ENCODE results near the gene KPTN.

Gene KPTN

GRCh38 chr19:47509170-47509847 is 25.3 kb upstream of the KPTN start:
- no peak for DNase-seq (ENCODE audit: low spot score)

GRCh38 chr19:47508721-47509120 is 24.7 kb upstream of the KPTN start:
- no peak for DNase-seq (ENCODE audit: low spot score)

- DNase-seq (ENCODE audit: low spot score): no peak
Observed at GRCh38 chr19:47507924-47508553, 24.0 kb upstream of the KPTN start.

GRCh38 chr19:47507012-47507411 is 23.0 kb upstream of the KPTN start:
- DNase-seq (ENCODE audit: low spot score): no peak

GRCh38 chr19:47506459-47506858 is 22.4 kb upstream of the KPTN start:
- no peak for DNase-seq (ENCODE audit: low spot score)

GRCh38 chr19:47505506-47505905 is 21.5 kb upstream of the KPTN start:
- no peak for DNase-seq (ENCODE audit: low spot score)

- DNase-seq (ENCODE audit: low spot score): no peak
Observed at GRCh38 chr19:47503826-47504150, 19.8 kb upstream of the KPTN start.

GRCh38 chr19:47503130-47503825 is 19.3 kb upstream of the KPTN start:
- DNase-seq (ENCODE audit: low spot score): no peak

- no peak for DNase-seq (ENCODE audit: low spot score)
Observed at GRCh38 chr19:47499863-47500830, 16.1 kb upstream of the KPTN start.

GRCh38 chr19:47499371-47499770 is 15.4 kb upstream of the KPTN start:
- no peak for DNase-seq (ENCODE audit: low spot score)

GRCh38 chr19:47498561-47498960 is 14.5 kb upstream of the KPTN start:
- no peak for DNase-seq (ENCODE audit: low spot score)

- no peak for DNase-seq (ENCODE audit: low spot score)
Observed at GRCh38 chr19:47497821-47498520, 14.0 kb upstream of the KPTN start.

GRCh38 chr19:47497050-47497766 is 13.2 kb upstream of the KPTN start:
- DNase-seq (ENCODE audit: low spot score): no peak

- no peak for DNase-seq (ENCODE audit: low spot score)
Observed at GRCh38 chr19:47495478-47496372, 11.7 kb upstream of the KPTN start.

- DNase-seq (ENCODE audit: low spot score): no peak
Observed at GRCh38 chr19:47494729-47495128, 10.7 kb upstream of the KPTN start.

GRCh38 chr19:47494211-47494547 is 10.2 kb upstream of the KPTN start:
- DNase-seq (ENCODE audit: low spot score): no peak

GRCh38 chr19:47493378-47494210 is 9.6 kb upstream of the KPTN start:
- DNase-seq (ENCODE audit: low spot score): no peak

- no peak for DNase-seq (ENCODE audit: low spot score)
Observed at GRCh38 chr19:47492571-47493377, 8.8 kb upstream of the KPTN start.
